UCSD-AML1 (cell line): ENCODE measurements around the gene MARK1.

Source experiments
- DNase-seq: peaks from one replicate; lab custom pipeline; 2025; ENCODE audit not compliant: unreplicated experiment; lab: John Stamatoyannopoulos, UW

MARK1 gene

GRCh38 chr1:220687809-220688208, 159.9 kb downstream of the MARK1 start:
- no peak for DNase-seq

- DNase-seq: no peak
These were observed 161.7 kb downstream of the MARK1 start for GRCh38 chr1:220689666-220690065.

GRCh38 chr1:220690140-220691052, 162.5 kb downstream of the MARK1 start, which contains the start of gene C1orf115:
Gene C1orf115, plus strand, starts transcription at chr1:220690363. Its CDS starts 40 bp downstream, at chr1:220690403.
- DNase-seq: peak; percentile 57

- no peak for DNase-seq
These were observed 163.2 kb downstream of the MARK1 start for GRCh38 chr1:220691053-220691684.

GRCh38 chr1:220692436-220693228, 164.7 kb downstream of the MARK1 start:
- no peak for DNase-seq

- no peak for DNase-seq
These were observed 167.0 kb downstream of the MARK1 start for GRCh38 chr1:220694866-220695382.

GRCh38 chr1:220695426-220695825, 167.5 kb downstream of the MARK1 start:
- no peak for DNase-seq

GRCh38 chr1:220696226-220696862, 168.4 kb downstream of the MARK1 start:
- DNase-seq: no peak

- DNase-seq: no peak
These were observed 168.9 kb downstream of the MARK1 start for GRCh38 chr1:220696863-220697231.

- DNase-seq: no peak
These were observed 169.4 kb downstream of the MARK1 start for GRCh38 chr1:220697326-220697725.

- DNase-seq: no peak
These were observed 170.7 kb downstream of the MARK1 start for GRCh38 chr1:220698607-220699016.

- DNase-seq: no peak
These were observed 171.1 kb downstream of the MARK1 start for GRCh38 chr1:220699044-220699443.

GRCh38 chr1:220700556-220701179, 172.7 kb downstream of the MARK1 start:
- no peak for DNase-seq

- DNase-seq: no peak
These were observed 174.0 kb downstream of the MARK1 start for GRCh38 chr1:220701974-220702373.

- no peak for DNase-seq
These were observed 174.9 kb downstream of the MARK1 start for GRCh38 chr1:220702733-220703270.

GRCh38 chr1:220703305-220703704, 175.4 kb downstream of the MARK1 start:
- DNase-seq: no peak

GRCh38 chr1:220705782-220706181, 177.8 kb downstream of the MARK1 start:
- no peak for DNase-seq

- no peak for DNase-seq
These were observed 178.5 kb downstream of the MARK1 start for GRCh38 chr1:220706480-220706879.

GRCh38 chr1:220707160-220707559, 179.2 kb downstream of the MARK1 start:
- no peak for DNase-seq

- DNase-seq: no peak
These were observed 180.3 kb downstream of the MARK1 start for GRCh38 chr1:220708244-220708643.
